HK-2 (cell line): ENCODE data around the gene PIK3C2G.

Experiments
- DNase-seq: peaks from one replicate; pipeline ENCODE4 v3.0.0-alpha.2; 2018; ENCODE audit not compliant: unreplicated experiment

Gene PIK3C2G

DNA sequence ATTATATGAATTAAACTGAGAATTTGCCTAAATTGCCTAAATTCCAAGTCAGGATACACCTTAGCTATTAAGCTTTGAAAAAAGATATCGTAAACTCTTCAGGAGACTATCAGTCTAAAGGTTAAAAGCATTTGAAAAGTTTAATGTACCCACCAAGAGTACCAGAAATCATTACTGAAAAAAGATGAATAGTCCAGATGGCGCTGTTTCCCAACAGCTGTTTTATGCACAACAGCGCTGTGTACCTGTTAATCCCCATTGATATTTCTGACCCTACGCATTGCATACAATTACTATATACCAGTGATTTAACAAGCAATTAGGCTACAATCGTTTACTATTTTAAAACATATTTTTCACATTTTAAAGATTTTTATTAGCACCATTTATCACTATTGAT is 291.5 kb downstream of the PIK3C2G start:
- DNase-seq: no peak

DNA sequence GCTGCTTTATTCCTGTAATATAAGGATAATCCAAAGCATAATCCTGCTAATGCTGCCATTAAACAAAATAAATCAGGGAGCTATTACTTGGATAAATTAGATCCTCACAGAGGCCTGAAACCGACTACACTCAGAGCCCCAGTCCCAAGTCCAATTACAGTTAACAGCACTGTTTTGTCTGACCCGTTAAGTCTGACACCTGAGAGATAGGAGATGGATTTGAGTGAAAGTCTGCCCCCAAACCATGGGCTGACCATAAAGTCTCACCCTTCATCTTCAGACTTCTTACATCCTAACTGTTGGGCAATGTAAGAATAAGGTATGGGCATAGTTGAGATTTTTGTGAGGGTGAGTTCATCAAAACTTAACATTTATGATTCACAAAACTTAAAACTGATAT is 294.8 kb downstream of the PIK3C2G start:
- no peak for DNase-seq

DNA sequence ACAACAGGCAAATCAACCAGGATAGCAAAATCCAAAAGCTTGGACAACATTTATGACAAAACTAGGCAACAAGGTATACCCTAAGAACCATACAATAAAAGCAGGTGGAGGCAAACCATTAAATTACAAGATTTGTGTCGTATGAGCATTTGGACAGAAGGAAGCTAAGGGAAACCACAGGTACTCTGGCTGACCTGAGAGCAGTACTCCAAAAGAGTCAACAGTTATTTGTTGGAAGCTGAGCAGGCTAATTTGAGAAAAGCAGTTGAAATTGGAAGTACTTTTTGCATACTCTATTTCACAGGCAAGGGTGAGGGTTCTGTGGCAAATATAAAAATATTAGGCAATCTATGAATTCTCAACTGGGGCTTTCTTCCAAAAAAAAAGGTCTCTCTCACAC is 297.9 kb downstream of the PIK3C2G start:
- no peak for DNase-seq

DNA sequence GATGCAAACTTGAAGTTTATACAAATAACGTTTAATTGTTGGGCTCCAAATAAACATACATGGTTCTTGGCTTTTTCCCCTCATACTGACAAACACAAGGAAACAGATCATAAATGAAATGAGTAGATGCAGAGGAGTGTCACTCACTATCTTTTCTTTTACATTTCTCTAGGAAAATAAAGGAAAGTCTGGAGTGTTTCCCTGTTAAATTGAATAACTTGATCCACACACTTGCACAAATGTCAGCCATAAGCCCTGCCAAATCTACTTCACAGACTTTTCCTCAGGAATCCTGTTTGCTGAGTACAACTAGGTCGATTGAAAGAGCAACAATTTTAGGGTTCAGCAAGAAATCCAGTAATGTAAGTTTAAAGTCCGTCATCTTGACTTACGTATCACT is 301.2 kb downstream of the PIK3C2G start:
- no peak for DNase-seq

DNA sequence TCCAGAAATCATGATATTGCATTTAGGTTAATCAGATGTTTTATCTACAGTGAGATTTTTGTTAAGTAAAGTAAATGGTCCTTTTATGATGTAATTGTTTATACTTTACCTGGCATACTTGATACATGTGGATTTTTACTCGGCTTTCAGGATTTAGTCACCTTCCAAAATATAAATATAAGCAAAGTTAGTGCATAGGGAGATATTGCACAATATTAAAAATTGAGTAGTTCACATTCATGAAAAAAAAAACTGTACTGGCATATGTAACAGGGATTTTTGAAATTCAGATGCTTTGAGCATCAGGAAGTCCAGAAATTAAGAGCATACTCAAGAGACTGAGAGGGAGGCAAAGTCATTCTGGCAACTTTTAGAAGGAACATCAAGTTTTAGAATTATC is 303.0 kb downstream of the PIK3C2G start:
- no peak for DNase-seq

DNA sequence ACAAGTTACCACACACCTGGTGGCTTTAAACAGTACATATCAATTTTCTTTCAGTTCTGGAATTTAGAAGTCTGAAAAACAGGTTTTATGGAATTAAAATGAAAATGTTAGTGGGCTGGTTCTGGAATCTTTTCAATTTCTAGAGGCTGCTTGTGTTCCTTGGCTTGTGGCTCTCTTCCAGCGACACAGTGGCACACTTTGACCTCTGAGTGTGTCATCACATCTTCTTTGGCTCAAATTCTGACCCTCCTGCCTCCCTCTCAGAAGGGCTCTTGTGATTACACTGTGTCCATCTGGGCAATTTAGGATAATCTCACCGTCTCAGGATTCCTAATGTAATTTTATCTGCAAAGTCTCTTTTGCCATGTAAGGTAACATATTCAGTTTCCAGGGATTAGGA is 306.5 kb downstream of the PIK3C2G start:
- no peak for DNase-seq

DNA sequence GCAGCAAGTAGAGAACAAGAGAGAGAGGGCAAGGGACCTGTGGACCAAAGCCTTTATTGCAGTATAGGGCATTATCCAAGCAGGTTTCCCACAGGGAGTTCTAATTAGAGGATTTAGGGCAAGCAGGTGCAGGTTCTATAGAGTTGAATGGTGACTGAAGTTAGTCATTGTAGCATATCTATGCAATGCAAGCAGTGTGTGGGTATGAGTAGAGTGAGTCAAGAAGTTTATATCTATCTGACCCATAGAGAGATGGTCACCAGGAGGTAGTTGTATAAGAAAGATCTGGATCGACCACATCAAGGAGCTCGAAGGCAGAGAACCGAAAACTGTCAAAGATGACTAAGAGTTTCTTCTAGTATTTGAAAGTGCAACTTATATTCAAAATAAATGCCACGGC is 309.2 kb downstream of the PIK3C2G start:
- DNase-seq: no peak

DNA sequence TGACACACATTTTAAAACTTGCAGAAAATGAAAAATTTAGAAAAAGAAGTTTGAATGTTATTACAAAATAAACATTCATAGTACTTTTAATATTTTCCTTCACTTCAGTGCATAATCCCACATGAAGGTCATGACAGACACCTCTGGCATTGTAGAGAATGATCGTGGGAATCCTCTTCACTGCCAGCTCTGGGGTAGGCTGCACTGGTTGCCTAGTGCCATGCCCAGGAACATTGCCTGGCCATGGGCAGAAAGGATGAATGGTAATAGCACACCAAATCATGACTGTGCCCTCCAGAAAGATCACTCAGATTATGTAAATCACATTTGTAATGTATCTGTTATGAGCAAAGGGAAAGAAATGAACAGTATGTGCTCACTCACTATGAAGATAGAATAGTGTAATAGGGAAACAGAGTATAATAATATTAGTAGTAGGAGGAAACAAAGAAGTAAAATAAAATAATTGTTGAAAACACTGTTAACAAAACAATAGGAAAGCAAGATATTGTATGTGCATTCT is 314.8 kb downstream of the PIK3C2G start:
- DNase-seq: no peak

DNA sequence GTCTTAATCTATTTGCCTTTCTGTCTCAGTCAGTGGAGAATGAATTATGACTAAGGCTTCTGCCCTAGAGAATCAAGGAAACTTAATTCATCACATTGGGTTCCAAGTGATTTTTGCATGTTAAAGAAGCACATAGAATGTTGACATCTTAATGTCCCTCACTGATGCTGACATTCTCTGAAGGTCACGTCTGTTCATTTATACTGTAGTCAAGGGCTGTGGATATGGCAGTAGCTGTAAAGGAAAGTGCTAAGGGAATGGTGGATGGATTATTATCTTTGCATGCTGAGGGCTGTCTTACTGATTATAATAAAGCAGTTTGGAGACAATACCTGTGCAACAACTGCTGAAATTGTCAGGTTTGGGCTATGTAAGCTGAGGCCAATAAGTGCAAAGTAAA is 315.3 kb downstream of the PIK3C2G start:
- no peak for DNase-seq

DNA sequence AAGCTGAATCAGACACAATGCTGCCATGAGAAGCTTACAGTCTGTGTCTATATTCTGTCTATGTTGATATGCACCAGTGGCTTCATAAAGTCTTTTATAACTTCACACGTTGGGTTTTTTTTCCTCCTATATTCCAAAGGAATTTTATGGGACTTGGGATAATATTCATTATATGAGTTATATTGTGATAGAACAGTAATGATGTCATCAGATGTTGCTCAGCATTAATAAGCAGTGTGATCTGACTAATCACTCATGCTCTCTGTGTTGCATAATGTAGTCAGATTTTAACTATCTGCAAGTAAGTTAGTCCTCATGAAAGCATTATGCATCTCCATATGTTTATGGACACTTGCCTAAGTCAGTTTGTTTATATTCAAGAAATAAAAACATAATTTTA is 316.9 kb downstream of the PIK3C2G start:
- DNase-seq: no peak

DNA sequence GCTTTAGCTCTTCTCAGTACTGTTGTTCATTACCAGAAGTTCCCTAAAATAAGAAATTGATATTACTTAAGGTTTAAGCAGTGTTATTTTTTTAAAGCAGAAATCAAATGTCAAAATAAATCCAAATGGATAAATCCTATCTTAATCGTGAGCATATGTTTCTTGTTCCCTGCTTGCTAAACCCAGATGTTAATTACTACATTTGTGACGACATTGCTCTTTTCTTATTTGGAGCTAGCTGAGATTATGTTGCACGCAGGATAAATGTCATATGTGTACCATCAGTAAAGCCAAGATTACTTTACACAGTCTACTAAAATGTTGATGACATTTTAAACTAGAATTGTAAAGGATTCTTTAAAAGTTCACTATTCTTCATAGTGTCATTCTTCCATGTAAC is 319.0 kb downstream of the PIK3C2G start:
- no peak for DNase-seq

DNA sequence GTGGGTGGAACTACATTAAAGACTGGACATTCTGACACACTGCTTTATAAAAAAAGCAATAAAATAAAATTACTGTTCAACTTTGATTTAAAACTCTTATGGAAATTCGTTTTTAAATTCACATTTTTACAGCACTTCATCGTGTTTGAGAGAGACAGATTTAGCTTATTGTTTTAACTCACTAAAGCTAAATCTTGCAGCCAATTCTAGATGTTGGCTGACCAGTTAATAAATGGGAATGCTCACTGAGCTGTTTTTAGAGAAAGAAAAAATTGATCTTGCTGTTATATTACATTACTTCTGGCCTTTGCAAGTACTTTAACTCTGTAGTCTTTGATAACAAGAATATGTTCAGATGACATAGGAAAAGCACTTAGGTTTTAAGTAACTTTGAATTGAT is 319.4 kb downstream of the PIK3C2G start:
- DNase-seq: no peak

DNA sequence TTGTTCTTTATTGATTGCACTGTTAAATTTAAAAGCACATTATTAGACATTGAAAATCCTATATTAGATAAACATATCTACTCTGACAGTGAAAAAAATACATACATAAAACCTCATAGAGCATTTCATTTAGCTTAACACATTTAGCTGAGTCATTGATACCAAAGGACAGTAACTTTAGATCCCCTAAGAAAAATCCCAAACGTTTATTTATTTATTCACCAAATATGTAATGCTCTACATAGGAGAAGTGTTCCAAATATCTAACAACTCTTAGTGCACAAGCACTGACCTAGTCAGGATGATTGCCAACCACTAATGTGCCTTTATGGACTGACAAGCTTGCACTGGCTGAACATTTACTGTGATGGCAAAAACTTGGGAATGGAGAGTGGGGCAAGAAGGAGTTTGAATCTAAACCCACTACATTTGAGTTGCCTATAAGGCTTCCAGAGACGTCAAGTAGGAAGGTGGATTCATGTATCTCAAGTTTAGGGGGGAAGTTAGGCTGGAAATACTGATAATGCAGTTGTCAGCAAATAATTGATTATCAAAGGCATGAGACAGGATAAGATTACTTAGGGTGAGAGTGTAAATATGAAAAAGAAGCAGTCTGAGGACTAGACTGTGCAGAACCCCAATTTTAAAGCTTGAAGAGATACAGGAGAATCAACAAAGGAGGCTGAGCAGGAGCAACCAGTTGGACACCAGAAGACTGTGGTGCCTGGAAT is 320.1 kb downstream of the PIK3C2G start:
- DNase-seq: no peak

DNA sequence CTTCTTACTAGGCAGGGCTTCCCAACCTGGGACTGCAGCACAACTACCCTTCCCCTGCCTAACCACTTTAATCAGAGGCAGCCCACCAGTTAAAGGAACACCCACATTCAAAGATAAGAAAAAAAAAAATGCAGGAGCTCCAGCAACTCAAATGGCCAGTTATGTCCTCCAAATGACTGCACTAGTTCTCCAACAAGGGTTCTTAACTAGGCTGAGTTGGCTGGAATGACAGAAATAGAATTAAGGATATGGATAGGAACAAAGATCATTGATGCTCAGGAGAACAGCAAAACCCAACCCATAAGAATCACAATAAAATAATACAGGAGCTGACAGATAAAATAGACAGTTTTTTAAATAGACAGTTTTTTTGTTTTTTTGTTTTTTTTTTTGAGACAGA is 322.3 kb downstream of the PIK3C2G start:
- no peak for DNase-seq

DNA sequence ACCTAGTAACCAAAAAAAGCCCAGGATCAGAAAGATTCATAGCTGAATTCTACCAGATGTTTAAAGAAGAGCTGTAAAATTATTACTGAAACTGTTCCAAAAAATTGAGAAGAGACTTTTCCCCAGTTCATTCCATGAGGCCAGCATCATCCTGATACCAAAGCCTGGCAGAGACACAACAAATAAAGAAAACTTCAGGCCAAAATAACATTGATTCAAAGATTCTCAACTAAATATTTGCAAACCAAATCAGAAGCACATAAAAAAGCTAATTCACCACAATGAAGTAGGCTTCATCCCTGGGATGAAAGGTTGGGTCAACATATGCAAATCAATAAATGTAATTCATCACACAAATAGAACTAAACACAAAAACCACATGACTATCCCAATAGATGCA is 325.3 kb downstream of the PIK3C2G start:
- DNase-seq: no peak

DNA sequence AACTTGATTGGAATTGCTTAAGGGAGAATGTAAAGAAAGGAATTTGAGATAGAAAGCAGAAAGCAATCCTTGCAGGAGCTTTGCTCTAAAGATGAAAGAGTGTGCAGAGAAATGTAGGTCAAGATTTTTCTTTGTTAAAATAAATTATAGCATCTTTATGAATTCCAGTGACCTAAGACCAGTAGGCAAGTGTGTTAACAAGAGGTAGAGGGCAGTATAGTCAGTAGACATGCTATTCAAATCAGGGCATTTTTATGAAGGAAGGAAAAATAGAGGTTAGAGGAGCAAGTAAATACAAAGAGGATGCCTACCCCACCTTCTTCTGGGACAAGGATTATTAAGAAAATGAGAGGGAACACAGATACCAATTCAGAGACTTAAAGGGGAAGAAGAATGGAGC is 328.0 kb downstream of the PIK3C2G start:
- no peak for DNase-seq

DNA sequence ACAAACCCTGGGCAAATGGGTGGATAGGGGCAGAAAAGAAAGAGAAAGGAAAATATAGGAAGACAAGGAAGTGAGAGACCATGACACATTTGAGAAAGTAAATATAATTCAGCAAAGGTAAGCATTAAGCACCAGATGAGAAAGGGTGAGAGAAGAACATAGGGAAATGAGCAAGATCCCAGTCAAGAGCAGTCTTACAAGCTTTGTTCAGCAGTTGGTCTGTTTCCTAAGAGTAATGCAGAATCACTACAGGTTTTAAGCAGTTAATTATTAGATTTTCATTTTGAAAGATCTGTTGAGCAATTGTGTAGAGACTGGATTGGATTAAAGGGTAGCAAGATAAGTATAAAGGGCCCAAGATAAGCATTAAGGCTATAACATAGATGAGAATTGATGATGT is 330.2 kb downstream of the PIK3C2G start:
- DNase-seq: no peak

DNA sequence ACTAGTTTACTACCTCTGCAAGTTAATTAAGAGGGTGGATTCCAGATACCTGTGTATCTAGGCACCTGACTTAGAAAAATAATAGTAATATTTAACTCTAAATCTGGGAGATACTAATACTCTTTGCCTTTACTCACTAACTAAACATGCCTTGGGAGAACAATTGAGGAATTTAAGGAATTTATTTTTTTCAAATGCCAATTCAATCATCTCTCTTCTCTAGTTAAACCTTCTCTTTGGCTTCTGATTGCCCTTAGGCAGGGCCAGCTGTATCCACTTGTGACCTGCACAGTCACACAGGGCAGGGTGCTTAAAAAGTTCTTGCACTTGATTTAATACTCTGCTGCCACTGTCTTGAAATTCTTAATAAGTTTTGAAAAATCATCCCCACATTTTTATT is 334.1 kb downstream of the PIK3C2G start:
- no peak for DNase-seq

DNA sequence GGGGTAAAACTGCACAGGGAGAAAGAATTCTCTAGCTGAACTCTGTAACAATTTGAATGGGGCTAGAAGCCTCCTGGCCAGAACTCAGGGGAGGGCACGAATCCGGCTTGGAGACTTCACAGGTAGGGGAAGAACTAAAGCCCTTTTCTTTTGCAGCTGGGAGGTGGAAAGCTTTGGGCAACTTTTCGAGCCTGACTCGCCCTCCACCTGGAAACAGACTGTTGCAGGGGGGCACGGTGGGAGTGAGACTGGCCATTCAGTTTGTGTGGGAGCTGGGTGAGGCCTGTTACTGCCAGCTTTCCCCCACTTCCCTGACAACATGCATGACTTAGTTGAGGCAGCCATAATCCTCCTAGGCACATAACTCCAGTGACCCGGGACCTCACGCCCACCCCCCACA is 340.6 kb downstream of the PIK3C2G start:
- no peak for DNase-seq

DNA sequence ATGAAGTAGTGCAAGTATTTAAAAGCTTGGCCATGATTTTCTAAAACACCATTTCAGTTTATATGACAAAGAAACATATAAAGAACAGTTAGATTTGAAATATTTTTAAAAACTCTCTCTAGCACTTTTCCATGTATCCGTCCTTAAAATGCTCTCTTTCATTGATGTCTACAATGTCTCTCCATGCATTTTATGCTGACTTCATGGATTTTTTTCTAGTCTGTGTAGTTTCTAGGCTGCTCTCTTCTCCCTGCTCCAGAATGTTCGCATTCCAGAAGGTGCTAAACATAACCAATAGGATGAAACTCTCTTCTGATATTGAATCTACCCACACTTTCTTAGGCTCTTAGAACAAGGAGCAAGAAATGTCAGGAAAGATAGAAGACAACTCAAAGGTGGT is 351.7 kb downstream of the PIK3C2G start:
- no peak for DNase-seq

DNA sequence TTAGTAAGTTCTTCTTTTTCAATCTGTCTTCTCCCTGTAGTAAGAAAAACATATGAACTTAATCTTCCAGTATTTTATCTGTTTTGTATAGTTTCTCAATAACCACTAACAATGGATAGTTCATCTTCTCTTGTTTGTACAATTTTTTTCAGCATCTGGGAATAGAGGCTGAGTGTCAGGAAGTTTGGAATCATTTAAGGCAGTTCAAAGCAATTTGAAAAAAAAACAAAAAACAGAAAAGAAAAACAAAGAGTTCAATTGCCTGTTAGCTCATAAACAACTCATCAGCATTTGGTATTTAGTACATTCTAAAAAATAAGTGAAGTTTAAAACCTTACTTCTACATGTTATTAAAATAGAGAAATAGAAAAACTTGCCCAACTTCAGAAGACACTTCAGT is 359.7 kb downstream of the PIK3C2G start:
- DNase-seq: no peak

DNA sequence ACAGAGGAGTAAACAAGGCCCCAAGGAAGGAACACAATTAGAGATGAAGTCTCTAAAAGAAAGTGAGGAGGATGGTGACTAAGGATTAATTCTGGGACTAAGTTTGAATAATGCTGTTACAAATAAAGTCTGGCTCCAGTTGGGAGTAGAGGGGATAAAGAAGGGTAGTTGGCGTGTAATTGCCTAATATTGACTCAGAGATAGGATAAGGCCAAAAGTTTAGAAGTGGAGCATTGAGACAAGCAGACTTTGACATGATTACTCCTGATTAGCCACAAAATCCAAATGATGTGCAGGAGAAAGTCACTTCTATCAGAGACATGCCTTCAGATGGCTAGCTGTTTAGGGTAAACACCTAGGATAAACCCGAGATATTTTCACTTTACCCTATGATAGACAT is 368.1 kb downstream of the PIK3C2G start:
- DNase-seq: no peak

DNA sequence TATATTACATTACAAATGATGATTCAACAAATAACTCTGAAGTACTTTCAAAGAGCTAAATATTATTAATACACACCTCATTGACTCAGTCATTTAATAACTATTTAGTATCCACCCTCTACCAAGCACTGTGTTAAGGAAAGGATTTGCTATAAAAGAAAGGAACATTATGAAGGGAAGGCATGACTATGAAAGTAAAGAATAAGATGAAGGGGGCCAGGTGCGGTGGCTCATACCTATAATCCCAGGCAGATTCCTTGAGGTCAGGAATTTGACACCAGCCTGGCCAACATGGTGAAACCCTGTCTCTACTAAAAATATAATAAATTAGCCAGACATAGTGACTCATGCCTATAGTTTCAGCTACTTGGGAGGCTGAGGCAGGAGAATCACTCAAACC is 368.6 kb downstream of the PIK3C2G start:
- peak; percentile 10 for DNase-seq

DNA sequence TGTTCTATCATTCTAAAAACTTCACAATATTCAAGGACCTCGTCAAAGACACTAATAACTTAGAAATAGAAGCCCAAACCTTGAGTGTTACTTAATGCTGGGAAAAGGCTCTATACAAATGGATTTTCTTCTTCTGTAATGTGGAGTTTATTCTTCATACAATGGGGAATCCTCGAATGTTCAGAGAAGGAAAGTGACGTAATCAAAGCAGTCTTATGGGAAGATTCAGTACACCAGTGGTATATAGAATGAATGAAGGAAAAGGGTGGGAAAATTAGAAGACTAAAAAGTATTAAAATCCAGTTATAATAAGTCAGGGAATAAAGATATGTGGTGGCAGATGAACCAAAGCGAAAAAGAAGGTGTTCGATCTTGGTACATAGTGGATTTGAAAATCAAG is 370.0 kb downstream of the PIK3C2G start:
- no peak for DNase-seq
